GM10248 (cell line): ENCODE results near the gene POLR3A.

Experiments used
- CTCF ChIA-PET: fragments of 300-600 bp; sonication (Branson Sonifier 250); formaldehyde crosslinking; extraction: SDS; loops from one replicate; lab custom pipeline; 2021; ENCODE audit warnings: antibody characterized with exemption; lab: Yijun Ruan, JAX
- POLR2A ChIA-PET: fragments of 350-650 bp; sonication (Branson Sonifier 250); formaldehyde crosslinking; extraction: SDS; loops from one replicate; lab custom pipeline; 2020; ENCODE audit warnings: antibody characterized with exemption; lab: Yijun Ruan, JAX
- DNase-seq: peaks from one replicate; pipeline ENCODE4 v3.0.0; 2012; ENCODE audit errors: extremely low spot score
- CTCF ChIP-seq: IDR thresholded peaks from 2 replicates; pipeline ENCODE4 v1.5.1; 2012; ENCODE audit warnings: mild to moderate bottlenecking, low read depth; ENCODE audit errors: extremely low read depth, missing control alignments, control extremely low read depth

Gene POLR3A

GRCh38 chr10:78042752-78043104, 13.4 kb upstream of the POLR3A start:
- DNase-seq: no peak
- ChIA-PET POLR2A (interaction anchor here (2.0 kb wide), 1 partner anchor 9 kb away, joined by 6 read pairs; the partner anchor contains the start of gene RPS24), CTCF (interaction anchor here (1.0 to 1.2 kb wide), 2 partner anchors 1146 to 1153 kb away, joined by 3 to 7 read pairs; no protein-coding TSS in a partner anchor)
- no peak for TF ChIP-seq CTCF

- no peak for TF ChIP-seq CTCF
- no peak for DNase-seq
- ChIA-PET CTCF (interaction anchor here (1.0 to 2.1 kb wide), 3 partner anchors 8 to 1154 kb away, joined by 3 to 7 read pairs (median 6); no protein-coding TSS in a partner anchor), POLR2A (interaction anchor here (0.5 to 2.0 kb wide), 2 partner anchors 8 to 170 kb away, joined by 3 to 6 read pairs; partner anchors contain the start of gene RPS24)
Measured at GRCh38 chr10:78042058-78042751, 12.9 kb upstream of the POLR3A start.

GRCh38 chr10:78041170-78042057, 12.1 kb upstream of the POLR3A start:
- ChIA-PET CTCF (interaction anchor here (2.1 kb wide), 1 partner anchor 9 kb away, joined by 6 read pairs; no protein-coding TSS in a partner anchor), POLR2A (interaction anchor here (0.5 kb wide), 1 partner anchor 171 kb away, joined by 3 read pairs; no protein-coding TSS in a partner anchor)
- no peak for DNase-seq
- TF ChIP-seq CTCF: no peak

GRCh38 chr10:78039743-78040142, 10.4 kb upstream of the POLR3A start:
- no peak for TF ChIP-seq CTCF
- DNase-seq: no peak
- ChIA-PET CTCF (interaction anchor here (1.2 kb wide), 1 partner anchor 10 kb away, joined by 3 read pairs; the partner anchor contains the start of gene POLR3A), POLR2A (no interaction called here)

GRCh38 chr10:78038791-78039547, 9.7 kb upstream of the POLR3A start:
- TF ChIP-seq CTCF: no peak
- DNase-seq: no peak
- POLR2A ChIA-PET: no interaction called here
- CTCF ChIA-PET: interaction anchor here (0.6 to 1.2 kb wide), 2 partner anchors 9 kb away, joined by 3 read pairs; partner anchors contain the start of gene POLR3A
